Measurements from ENCODE around the gene NDST1.
"Not testable (repeated sequence)": the region's sequence is repeated elsewhere in the genome, so short reads cannot be mapped to it uniquely, and the experiment has no call there.

Gene NDST1

DNA sequence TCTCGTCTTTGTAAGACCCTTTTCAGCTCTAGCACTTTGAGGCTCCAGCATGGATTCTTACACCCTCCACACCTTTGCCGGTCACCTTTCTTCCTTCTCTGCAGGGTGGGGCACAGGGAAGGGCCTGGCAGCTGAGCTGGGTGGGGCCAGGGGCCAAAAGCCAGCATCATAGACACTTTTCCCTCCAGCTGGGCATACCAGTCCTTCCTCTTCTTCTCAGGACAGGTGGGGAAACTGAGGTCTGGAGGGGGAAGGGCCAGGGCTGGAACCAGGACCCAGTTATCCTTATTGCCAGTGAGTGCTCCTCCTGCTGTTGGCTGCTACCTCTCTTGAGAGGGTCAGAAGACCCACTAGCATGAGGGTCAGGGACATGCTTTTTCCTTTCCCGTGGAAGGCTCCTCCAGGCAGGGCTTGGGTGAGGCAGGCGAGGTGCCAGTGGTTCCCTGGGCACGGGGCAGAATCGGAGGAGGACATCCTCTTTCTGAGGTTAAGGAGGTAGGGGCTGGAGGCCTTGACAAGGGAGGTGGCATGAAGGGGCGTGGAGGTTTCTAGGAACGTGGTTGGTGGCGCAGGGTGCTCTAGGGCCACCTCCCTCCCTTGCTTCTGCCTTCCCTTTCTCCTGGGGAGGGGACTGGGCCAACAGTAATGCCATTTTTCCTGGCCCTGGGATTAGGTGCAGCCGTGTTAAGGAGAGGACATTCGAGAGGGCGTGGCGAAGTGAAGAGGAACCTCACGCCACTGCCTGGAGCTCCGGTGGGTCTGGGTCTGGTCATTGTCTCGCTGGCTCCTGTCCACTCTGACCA, at the start of gene NDST1:
Gene NDST1, plus strand, starts transcription at position 658 of the 803 bp plus-strand sequence. CDS start 13,124 bp downstream, outside the sequence.
- no peak for DNase-seq

DNA sequence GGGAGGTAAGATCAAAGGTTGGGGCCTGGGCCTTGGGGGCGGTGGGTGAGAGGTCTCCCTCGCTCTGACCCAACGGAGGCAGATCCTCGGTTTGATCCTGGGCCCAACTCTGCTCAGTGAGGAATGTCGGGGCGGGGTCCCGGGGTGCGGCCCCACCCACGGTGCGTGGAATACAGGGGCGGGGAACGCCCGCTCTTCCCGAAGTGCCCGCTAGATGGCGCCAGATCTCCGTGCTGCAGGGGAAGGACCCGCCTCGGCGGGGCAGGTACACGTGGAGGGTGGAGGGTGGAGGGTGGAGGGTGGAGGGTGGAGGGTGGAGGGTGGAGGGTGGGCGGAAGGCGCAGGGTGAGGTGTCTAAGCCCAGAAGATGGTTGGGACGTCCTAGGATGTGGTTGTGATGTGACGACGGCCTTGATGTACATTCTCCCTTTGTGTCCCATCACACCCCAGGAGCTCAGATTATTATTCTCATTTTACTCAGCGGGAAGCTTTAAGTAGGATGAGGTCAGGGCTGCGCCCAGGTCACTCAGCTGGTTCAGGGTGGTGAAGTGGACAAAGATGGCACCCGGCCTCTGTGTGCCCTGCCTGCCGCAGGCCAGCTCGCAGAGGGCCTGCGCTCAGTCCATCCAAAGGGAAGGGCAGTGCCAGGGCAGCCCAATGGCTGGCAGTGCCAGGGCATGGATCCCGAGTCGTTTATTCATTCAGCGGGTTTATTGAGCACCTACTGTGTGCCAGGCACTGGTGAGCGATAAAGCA, 49.0 kb upstream of the NDST1 start:
- DNase-seq, result peak; percentile 91

DNA sequence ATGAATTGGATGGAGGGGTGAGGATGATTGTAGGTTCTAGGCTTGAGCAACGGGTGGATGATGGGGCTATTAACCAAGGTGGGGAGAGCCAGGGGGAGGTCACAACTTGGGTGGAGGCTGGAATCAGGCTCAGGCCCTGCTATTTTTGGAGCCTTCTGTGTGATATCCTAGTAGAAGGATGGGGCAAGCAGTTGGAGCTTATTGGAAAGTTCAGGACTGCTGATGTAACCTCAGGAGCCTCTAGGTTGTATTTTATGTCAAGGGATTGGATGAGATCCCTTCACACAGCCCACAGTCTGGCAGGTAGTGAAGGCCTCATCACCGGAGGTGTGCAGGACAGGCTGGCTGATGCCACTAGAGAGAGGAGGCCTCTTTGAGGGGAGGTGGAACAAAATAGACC, 47.1 kb upstream of the NDST1 start:
- no peak for DNase-seq

DNA sequence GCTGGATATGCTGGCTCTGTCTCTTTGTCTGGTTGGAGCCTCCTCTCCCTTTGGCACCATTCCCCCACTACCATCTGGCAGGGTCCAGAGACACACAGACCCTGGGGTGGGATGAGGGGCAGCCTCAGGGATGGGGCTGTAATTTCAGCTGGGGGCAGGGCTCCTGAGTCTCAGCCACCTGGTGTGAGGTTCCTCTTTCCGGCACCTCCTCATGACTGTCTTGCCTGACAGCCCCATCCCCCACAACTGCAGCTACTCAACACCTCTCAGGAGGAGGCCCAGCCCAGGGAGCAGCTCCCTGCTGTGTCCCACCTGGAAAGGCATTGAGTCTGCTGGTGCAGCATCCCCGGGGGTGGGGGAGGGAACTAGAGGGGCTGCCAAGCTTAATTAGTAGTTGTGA, 46.7 kb upstream of the NDST1 start:
- no peak for DNase-seq

DNA sequence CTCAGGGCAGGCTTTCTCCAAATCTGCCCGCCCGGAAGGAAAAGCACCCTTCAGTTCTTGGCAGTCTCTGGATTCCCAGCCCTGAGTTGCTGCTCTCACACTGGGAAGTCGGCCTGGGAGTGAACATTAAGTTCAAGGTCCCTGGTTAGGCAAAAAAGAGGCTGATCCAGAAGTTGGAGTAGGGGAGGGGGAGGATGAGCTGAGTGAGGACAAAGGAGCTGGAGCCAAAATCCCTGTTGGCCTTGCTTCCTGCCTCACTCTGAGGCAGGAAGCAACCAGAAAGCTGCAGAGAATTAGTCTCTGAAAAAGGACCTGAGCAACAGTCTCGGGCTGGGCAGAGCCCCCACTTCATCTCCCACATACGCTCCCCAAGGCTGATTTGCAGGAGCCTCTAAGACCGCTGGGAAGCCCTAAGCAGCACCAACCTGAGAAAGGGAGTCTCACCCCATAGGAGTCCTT, 43.3 kb upstream of the NDST1 start:
- DNase-seq, result no peak

DNA sequence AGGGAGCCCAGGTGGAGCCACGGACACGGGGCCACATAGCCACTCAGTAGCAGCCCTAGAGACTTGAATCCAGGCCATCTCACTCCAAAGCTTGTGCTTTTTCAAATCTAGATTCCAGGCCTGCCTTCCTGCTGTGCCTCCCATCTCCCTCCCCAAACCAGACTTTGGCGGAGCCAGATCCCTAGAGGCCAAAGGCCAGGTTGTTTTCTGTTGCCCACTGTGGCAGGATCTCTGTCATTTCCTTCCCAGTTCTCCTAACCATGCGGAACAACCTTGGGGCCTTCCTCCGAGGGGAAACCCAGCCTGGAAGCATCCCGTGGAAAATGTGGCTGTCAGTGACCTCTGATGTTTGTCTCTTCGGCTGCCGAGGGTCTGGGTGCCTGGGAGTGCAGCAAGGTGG, 42.0 kb upstream of the NDST1 start:
- no peak for DNase-seq

DNA sequence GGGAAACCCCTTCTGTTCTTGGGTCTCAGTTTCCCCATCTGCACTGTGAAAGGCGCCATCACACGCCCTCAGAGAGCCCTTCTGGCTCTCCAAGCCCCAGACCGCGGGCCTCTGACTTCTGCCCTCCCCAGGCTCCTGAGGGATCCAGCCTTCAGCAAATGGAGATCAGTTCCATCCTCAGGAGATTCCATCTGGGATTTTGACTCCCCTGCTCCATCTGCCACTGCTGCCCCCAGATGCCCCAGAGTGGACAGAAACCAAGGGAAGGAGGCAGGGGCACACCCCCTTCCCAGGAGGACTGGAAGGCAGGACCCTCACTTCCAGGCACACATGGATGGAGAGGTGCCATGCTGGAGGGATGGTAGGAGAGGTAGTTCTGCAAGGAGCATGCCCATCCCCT, 39.7 kb upstream of the NDST1 start:
- no peak for DNase-seq

DNA sequence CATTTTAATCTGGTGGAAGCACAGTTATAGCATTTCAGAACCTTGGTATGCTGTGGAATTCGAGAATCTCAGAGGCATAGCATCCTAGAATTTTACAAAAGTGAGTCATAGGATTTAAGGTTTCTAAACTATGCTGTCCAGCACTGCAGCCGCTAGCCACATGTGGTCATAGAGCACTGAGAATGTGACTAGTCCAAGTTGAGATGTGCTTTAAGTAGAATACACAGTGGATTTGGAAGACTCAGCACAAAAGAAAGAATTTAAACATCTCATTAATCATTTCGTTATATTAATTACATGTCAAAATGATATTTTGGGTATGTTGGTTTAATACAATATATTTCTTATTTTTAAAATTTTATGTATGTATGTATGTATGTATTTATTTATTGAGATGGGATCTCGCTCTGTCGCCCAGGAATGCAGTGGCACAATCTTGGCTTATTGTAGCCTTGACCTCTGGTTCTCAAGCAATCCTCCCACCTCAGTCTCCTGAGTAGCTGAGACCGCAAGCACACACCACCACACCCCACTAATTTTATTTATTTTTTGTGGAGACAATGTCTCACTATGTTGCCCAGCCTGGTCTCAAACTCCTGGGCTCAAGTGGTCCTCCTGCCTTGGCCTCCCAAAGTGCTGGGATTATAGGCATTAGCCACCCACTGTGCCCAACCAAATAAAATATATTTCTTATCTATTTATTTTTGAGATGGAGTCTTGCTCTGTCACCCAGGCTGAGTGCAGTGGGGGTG, 38.0 kb upstream of the NDST1 start:
- no peak for DNase-seq

DNA sequence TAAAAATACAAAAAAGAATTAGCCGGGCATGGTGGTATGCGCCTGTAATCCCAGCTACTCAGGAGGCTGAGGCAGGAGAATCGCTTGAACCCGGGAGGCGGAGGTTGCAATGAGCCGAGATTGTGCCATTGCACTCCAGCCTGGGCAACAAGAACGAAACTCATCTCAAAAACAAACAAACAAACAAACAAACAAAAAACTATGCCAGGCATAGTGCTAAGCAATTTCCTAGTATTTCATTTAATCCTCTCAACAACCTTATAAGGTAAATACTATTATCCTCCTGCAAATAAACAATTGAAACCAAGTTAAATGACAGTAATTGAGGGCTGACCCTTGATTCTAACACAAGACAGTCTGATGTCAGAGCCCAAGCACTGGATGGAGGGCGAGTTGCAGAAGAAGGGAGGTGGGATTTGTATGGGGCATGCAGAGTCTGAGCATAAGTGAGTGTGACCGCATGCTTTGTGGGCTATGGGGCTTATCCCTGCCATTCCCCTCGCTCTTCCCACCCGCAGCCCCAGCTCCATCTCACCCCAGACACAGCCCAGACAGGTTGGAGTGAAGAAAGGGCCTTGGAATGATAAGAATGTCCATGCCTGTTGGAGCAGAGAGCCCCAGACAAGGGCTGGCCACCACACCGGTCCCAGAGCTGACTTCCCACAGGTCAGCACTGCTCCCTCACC, 34.1 kb upstream of the NDST1 start:
- no peak for DNase-seq

DNA sequence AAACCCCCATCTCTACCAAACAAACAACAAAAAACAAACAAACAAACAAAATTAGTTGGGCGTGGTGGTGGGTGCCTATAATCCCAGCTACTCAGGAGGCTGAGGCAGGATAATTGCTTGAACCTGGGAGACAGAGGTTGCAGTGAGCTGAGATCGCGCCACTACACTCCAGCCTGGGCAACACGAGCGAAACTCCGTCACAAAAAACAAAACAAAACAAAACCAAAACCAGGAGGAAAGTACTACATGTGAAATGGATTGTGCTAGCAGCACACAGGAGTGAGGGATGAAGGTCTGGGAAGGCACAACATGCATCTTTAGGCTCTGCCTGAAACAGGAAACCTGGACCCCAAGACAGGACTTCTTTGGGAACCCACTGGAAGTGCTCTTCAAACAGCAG, 31.4 kb upstream of the NDST1 start:
- not testable (repeated sequence) for DNase-seq

DNA sequence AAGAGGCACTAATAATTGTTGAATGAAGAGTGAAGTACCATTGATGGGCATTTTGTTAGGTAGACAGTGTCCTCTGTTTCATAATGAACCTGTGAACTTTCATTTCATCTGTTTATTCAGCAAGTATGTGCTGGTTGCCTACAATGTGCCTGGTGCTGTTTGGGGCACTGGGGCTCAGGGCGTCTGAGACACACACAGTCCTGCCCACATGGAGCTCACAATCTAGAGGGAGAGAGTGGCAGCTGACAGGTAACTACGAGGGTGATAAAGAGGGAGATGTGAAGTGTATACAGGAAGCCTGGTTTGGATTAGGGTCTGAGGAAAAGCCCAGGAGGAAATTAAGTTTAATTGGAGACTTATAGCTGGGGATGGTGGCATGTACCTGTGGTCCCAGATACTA, 28.5 kb upstream of the NDST1 start:
- no peak for DNase-seq

DNA sequence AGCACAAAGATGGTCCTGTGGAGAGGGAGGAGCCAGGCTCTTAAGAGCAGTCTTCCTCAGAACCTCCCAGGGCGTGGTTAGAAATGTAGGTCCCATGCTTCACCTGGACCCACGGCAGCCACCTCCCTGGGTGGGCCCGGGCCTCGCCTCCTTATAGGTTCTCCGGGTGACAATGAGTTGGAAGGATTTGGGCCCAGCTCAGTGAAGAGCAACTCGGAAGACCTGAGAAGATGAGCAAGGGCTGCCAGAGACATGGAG, 26.3 kb upstream of the NDST1 start:
- DNase-seq, result no peak

DNA sequence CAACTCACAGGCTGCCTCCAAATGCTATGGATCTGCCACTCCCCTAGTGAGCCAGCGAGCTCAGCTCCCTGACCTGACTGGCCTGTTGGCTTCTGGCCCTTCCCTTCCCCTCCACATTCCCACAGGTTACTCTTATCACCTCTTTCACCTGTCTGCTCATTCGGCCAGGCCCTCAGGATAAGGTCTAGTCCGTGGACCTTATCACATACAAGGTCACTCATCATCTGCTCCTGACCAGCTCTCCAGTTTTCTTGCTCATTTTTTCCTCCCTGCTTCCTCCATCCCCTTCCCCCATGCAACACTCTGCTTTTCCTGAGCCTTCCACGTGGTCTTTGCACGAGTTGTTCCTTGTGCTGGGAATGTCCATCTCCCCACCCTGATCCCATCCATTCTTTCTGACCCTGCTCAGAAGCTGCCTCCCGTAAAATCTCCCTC, 25.9 kb upstream of the NDST1 start:
- DNase-seq, result no peak

DNA sequence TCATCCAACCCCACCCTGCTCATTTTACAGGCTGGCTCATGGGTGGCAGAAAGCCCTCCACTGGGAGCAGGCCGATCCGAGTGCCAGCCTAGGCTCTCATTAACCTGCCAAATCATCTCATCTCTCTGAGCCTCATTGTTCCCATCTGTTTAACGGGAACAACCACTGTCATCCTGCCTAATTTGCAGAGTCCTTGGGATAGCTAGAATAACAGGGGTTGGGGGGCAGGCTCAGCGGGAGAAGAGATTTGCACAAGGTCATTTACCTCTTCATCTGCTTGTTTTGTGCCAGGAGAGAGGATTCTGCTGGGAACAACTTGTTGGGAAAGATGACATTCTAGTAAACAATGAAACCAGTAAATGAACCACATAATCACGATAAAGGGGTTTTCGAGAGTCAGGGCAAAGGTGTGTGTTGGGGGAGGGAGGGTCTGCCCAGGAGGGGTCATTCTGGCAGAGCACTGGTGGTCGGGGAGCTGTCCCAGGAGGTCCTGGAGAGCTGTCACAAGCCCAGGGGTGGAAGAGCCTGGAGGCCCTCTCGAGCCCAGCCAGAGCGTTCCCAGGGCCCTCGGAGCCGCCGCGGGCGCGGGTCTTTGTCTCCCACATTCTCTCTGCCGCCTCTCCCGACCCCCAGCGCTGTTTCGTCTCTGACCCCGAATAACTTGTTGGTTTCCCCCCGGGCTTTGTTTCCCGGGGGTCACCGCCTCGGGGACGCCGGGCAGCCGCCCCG, 22.8 kb upstream of the NDST1 start:
- DNase-seq, result no peak

DNA sequence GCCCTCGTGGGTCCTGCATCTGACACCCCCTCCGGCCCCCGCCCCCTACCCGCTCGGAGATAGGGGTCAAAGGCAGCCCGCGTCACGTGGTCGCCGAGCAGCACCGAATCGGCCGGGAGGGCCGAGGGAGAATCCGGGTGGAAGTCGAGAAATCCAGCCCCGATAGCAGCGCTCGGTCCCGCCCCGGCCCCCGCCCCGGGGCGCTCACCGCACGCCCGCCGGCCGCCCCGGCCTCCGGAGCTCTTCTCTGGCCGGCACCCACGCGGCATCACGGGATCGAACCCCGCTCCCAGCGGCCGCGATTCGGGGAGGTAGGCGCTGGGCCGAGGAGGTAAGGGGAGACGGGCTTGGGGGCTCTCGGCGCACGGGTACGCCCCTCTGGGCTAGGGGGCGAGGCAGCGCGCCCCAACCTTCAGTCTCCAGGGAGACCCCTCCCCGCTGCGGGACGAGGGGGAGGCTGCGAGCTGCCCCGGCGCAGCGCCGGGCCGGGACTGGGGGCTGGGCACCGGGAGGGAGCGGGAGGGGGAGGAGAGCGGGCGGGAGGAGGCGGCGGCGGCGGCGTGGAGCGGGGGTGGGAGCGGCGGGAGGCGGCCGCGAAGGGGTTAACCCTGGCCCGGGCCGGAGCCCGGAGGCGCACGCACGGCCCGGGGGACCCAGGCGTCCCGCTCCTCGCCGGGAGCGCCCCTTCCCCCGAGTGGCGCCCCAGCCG, 22.1 kb upstream of the NDST1 start:
- peak; percentile 16 for DNase-seq

DNA sequence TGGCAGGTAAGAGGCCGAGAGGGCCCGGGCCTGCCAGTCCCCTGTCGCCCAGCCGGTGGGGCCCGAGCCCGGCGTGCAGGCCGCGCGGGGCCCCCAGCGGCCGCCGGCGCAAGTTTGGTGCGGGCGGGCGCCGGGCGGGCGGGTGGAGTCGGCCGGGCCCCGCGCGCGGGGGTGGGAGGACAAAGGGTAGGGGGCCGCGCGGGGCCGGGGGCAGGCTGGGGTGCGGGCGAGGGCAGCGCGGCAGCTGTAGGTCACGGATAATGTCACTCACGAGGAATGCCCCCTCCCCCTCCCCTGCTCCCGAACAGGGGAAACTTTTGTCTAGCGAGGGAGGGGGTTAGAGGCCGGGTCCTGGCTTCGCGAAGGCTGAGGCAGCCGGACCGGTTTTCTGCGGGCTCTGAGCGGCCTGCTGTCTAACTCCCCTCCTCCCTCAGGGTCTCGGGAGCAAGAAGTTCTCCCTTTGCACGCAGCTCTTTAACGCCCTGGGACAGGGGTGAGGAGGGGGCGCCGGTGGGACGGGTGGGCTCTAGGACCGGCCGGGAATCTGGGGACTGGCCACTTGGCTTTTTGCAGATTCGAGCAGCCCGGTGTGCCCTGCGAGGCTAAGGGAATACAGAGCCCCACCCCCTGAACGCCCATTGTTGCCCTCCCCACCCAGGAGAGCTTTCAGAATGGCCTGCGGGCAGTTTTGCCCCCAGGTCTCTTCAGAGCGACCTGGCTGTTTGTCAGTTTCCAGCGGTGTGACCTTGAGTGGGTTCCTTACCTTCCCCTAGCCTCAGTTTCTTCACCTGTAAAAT, 21.3 kb upstream of the NDST1 start:
- peak; percentile 15 for DNase-seq

DNA sequence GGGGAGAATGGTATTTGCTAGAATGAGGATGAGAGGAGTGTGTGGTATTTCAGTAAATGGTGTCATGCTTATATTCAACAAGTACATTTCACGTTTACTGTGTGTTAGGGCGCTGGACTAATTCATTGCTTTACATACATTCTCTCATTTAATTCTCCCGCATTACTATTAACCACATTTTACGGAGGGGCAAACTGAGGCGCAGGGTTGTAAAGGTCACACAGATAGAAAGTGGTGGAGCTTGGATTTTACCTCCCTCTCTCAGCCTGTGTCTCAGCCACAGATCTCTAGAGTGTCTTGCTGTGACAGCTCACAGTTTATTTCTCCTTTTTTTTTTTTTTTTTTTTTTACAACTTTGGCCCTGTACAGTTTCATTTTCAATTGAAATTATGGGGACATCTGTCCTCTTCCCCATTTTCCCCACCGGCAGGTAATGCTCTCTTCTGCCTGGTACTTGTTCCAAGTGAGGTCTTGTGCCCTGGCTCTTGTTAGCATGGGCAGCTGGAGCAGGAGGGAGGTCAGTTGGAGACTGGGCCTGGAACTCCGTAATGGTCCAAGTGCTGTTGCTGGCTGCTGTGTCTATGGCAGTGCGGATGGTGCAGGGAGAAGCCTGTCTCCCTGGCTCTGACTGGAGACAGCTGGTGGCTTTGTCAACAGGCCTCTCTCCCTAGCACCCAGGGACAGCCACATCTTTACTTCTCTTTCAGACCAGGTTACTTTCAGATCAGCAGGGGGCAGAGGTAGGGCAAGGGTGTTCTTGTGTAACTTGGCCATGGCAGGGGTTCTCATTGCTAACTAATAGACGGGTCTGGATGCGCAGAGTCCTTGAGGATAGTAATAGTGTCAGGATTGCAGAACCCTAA, 20.5 kb upstream of the NDST1 start:
- no peak for DNase-seq

DNA sequence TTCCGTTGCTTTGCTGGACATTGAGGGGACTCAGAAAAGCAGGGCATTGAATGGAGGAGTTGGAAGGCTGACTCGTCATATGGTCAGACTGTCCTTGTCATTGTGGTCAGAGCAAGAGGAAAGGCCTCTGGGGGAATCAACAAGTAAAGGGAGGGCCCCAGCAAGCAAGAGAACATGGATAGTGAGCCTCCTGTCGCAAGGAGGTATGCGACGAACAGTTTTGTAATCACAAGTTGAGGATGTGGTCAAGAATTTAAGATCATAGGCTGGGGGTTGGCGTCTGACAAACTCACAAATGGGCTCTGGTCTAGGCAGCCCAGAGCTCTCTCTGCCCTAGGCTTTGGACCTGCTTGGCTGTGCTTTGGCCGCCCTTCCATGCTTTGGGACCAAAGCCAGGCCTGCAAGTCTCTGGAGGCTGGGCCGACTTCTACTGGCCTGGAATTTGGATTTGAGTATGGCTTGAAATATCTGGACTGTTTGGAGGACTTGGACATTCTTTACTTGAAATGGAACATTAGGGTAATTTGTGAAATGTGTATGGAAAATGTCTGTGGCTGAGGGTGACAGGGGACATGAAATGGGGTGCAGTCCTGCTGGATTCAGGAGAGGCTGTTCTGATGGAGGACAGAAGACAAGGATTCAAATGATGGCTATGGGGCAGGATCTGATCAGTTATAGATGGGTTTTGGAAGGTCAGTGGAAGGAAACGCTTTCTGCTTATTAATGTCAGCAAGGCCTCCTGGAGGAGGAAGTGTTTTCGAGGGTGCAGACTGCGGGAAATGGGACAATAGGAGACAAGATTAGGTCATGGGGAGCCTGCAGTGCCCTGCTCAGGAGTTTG, 19.2 kb upstream of the NDST1 start:
- DNase-seq, result no peak

Data from activated CD4-positive, alpha-beta T cell treated with anti-CD3 and anti-CD28 coated beads, Interleukin-2, Interleukin-6, amounts not matched to agents 100 ng/mL and 50 ng/mL, durations not matched to agents 16 hours and 8 hours (primary cell).